ENCODE results near the gene ZFHX3. TPM values are rescaled to one million over a fixed set of nuclear protein-coding genes. Genes with fewer than 3 reads are reported as not detected.

ZFHX3 gene
- total RNA-seq, 1 experiment from 2014 or later: 2.0 TPM

DNA sequence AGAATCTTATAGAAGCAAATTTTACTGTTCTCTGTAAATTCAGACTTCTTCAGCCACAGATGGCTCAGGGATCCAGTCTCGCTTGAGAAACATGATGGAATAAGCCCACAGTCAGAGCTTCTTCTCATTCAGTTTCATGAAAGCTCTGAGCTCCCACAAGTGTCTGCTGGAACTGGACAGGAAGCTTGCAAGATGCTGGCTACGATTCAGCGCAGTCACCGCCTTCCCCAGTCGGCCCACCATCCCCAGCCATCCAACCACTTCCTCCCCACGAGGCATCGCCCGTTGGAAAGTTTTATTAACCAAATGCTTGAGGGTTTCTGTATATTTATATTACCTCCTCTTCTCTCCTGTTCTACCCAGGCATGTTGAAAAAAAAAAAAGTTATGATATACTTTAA lies 171.7 kb downstream of the ZFHX3 start:
- DNase-seq (ENCODE audit: low read depth): peak; percentile 91

DNA sequence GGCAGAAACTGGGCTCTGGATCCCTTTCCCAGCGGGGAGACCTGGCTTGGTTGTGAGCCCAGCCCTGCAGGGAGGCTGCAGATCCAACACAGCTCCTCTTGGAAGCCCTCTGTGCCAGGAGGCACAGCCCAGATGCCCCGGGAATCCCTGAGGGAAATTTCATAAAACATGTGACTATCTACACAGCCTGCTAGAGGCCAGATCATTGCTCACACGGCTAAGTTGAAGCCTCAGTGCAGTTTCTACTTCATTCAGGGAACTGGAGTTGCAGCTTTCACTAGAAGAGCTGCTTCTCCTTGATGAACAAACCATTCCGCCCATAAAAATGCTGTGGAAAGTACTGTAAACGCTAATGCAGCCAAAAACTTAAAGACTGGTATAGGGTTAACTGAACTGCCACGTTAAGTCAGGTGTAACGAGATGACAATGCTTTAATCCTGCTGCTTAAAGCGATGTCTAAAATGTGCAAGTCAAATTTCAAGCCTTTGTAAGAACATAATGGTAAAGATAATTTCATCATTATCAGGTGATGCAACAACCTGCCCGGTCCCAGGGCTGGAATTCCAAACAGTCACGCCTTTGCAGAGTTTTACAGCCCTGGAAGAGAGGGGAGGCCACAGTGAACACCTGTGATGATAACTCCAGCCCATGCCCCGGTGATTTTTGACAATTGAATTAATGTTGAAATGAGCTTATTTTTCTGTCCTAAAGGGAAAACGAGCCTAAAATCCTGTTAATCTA lies 172.5 kb downstream of the ZFHX3 start:
- DNase-seq (ENCODE audit: low read depth): no peak

DNA sequence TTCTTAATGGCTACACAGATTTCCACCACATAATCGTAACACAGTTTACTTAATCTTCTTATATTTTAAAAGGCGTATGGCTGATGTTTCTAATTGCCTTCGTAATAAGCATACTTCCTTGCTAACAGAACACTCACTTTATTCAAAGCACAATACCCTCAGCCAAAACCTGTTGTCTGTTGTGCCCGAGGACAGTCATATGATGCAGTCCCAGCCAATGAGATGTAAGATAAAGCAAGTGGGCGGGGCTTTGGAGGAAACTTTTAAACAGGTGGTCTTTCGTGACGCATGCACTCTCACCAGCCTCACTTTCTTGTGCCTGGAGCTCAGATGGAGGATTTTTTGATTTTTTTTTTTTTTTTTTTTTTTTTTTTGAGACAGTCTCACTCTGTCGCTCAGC lies 174.1 kb downstream of the ZFHX3 start:
- no peak for DNase-seq (ENCODE audit: low read depth)

DNA sequence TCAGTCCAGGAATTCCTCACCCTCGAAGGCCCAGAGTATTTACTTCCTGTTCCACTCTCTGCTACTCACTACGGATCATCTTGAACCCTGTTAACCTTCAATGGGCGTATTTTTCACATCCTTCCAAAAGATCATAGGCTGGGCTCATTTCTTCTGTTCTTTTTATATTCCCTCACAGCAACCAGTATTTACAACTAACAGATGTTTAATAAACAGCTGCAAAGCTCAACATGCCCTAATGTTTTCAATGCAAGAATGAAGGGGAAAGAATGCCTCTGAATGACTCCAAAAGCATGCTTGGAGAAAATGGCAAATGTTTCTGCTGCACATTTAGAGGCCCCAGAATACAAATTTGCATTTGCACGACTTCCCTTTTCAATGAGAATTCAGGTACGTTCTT lies 174.9 kb downstream of the ZFHX3 start:
- no peak for DNase-seq (ENCODE audit: low read depth)

DNA sequence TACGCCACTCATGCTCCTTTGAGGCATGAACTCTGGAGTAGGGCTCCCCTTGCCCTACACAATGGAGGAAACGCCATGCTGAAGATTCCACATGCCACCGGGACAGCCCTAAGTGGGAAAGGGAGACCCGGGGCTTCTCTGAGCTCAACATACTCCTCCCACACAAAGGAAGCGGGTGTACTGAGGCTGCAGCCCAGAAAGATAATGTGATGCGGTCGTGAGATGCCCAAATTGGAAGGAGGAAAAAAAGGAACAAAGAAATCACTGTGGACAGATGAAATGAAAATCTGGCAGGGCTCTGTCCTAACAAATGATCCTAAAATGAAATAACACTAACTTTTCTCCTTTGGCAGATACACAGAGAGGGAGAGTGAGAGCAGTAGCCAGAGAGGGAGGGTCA lies 182.1 kb downstream of the ZFHX3 start:
- no peak for DNase-seq (ENCODE audit: low read depth)

DNA sequence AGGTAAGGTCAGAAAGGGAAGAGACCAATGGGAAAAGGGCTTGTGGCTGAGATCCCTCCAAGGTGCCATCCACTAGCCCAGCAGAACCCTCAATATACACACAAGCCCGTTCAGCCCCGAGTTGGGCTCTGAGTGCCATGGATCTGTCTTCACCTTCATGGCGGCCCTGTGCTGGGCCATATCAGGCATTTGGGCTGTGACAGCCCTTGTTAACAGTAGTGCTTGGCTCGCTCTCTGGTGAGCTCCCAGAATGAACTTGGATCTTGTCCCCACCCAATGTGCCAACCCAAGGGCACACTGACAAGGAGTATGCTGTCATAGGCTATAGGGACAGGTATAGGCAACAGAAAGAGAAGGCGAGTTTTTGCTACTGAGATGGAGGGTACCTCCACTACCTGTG lies 182.7 kb downstream of the ZFHX3 start:
- no peak for DNase-seq (ENCODE audit: low read depth)

DNA sequence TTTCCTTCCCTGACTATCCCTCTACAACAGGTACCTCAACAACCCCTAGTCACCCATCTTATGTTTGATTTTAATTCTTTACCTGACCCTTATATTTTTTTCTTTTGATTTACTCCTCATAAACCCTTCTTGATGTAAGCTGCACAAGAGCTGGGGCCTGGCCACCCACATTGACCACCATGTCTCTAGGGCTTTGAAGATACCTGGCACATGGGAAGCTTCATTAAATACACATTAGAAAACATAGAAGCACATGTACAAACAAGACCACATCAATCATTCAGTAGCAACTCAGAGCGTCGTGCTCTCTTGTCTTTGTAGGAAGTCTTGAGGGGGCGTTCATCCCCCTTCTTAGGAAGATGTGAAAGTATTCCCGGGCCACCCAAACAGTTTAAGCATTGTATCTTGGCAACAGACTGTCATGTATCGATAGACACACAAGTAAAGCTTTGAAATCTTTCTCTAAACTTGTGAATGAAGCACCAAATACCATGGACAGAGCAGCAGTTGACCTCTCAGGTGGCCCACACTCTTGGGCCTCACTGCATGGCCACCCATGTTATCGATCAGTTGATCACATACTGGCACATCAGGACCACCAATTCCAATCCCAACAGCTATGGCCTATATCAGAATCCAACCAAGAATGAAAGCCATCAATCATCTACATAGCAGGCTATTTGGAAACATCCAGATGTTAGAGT lies 183.6 kb downstream of the ZFHX3 start:
- no peak for DNase-seq (ENCODE audit: low read depth)

DNA sequence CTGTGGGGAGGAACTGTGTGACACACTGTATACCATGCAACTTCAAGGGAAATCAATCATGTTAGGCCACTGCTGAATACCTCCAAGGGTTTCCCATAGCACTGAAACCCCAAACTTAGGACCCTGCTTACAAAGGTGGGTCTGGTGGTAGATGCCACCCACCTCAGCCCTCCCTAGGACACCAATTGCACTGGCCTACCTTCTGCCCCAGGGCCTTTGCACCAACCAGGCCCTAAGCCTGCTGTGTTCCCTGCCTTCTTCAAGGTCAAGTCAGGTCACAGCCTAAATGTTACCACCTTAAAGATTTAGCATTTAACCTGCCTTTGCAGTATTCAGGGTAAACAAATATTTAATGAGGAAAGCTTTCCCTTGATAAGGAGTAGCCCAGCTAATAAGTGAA lies 185.8 kb downstream of the ZFHX3 start:
- DNase-seq (ENCODE audit: low read depth): no peak

DNA sequence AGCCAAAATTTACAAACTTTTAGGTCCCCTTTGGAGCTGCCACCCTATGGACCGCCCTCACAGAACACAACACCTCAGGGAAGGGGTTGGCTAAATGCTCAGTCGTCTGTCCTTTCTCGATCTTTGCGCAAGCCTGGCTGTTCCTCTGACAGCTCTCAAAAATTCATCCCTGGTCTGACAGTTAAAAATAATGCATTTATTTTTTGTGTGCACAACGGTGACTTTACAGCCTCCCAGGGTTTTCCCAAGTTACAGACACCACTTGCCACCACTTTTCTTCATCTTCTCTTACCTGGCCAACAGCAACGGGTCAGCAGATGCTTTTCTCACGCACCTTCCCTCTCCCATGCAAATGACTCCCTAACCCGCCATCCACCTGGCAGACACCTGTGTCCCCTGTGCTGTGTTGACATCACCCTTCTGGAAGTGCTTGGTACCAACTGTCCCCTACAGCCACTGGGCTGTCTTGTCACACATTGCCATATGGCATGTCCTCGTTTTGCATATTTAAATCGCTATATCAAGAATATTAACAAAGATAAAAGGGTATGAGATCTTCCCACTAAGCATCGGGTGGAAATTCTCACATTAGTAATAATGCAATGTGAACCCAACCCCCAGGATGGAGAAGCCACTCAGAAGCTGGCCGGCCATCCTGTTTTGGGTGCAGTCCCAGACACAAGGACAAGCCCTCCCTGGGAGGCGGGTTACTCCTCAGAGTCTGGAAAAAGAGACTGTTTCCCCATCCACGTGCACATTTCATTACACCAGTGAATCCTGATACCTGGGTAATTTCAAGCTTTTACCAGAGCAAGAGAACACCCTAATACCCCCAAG lies 187.0 kb downstream of the ZFHX3 start:
- no peak for DNase-seq (ENCODE audit: low read depth)

DNA sequence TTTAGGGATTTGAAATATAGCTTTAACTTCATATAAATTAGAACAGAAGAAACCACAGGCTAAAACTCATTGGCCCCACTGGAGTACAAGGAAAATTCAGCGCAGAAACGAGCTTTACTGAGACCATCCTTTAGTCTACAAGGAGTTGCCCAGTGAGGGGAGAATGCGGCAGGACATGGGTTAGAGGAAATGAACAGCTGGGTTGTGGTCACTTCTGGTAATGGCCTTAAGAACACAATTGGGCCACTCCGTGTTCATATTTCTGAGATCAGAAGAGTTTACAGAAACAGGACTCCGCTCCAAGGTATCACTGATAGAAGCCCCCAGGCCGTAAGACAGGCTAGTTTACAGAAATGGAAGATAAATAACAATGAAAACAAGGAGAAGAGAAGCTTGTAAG lies 188.3 kb downstream of the ZFHX3 start:
- no peak for DNase-seq (ENCODE audit: low read depth)

DNA sequence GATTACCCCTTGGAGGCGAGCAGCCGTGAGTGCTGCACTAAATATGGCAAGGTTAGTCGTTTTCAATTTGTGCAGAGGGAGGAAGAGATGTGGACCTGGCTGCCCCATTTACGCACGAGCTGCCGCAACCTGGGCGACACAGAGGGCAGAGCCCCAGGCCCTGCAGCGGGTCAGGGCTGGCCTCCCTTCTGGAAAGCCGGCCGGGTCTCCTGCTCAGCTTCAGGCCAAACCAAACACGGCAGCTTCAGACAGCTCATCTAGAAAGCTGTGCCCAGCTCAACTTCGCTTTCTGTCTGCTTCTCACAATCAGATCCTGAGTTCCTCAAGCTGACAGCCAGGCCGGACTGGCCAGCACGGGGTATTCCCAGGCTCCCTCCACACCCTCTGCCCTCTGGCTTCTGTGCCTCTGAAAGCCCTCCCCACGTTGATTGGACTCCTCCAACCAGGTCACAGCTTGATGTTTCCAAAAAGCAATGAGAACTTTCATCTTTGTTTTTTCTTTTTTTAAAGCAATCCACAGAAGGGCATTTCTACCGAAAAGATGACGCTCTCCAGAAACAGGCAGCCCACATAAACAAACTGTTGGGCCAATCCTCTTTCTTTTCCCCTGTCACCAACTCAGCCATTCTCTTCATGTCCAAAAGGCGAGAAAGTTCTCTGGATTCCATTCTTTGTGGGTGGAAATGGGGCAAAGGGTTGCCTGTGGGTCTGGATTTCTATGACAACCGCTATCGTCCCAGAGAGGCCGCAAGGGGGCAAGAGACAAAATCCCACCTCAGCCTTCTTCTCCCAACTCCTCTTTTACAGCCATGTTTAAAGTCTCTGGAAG lies 189.0 kb downstream of the ZFHX3 start:
- DNase-seq (ENCODE audit: low read depth): no peak

DNA sequence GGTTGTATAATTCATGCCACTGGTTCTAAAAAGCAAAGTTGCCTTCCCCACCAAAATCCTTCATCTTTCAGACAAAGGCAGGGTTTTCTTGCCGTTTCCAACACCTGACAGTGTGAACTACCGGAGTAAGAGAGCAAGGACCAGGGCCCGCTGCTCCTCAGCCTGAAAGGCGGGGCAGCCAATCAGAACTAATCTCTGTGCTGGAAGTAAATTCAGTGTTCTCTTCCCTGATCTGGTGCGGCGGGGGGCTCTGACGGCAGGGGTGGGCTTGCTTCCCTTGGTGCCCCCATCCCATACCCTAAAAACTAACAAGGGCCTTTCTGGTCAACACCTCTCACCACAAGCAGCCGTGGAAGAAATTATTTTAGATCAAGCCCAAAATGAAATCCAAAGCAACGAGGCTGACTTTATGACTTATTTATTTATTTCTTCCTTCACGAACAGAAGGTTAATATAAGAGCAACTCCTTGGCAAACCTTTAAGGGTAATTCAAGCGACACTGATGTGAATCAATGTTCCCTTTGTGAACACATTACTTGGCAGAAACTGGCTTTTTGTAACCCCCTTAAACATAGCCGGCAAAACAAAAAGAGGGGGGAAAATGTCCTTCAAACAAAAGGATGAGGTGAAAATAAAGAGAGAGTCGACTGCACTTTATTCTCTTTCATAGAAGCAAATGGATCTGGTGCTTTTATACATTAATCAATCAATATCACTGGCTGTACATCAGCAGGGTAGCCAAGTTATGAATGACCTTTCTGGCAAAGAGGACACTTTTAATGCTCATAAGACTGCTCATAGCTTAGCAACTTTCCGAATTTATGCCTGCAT lies 189.9 kb downstream of the ZFHX3 start:
- no peak for DNase-seq (ENCODE audit: low read depth)

DNA sequence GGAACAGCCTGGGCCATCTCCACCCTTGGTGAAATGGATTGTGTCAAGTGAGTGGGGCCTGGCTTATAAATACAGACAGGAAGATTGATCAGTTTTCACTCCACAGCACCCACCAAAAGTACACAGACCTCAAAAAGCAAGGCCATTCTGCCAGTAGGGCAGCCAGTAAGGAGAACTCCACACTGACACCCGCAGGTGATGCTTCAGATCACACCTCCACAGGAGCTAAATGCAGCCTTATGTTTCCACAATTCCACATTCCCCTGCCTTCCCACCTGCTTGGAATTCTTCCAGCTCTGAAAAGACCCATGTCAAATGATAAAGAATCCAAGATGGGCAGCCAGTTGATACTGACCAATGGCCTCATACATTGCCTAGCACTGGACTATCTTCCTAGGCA lies 191.1 kb downstream of the ZFHX3 start:
- no peak for DNase-seq (ENCODE audit: low read depth)

DNA sequence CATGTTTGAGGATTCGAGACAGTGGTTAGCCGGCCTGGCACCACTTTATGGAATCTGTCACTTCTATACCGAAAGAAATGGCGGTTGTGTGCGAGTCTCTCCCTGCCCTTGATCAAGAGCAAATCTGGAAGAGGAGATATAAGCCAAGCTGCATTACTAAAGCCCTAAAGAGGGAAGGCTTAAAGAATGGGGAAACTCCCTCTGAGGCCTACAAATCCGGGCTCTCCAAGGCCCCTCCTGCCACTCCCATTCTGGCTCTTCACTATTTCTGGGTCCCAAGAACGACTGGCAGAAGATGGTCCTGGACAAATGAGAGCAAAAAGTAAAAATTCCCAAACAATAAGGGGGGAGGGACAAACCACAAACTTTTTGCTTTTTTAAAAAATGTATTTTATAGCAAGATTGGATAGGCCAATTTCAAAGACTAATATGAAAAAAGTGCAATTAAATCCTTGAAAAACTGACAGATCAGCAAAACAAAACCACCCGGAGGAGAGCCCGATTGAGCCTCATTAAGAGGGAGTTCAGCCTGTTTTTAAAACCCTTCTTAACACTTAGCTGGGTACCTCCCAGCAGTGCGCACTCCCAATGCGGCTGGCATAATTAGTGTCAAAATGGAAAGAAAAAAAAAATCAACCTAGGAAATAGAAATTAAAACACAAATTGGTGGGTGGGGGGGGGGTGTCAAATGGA lies 193.5 kb downstream of the ZFHX3 start:
- DNase-seq (ENCODE audit: low read depth): no peak

DNA sequence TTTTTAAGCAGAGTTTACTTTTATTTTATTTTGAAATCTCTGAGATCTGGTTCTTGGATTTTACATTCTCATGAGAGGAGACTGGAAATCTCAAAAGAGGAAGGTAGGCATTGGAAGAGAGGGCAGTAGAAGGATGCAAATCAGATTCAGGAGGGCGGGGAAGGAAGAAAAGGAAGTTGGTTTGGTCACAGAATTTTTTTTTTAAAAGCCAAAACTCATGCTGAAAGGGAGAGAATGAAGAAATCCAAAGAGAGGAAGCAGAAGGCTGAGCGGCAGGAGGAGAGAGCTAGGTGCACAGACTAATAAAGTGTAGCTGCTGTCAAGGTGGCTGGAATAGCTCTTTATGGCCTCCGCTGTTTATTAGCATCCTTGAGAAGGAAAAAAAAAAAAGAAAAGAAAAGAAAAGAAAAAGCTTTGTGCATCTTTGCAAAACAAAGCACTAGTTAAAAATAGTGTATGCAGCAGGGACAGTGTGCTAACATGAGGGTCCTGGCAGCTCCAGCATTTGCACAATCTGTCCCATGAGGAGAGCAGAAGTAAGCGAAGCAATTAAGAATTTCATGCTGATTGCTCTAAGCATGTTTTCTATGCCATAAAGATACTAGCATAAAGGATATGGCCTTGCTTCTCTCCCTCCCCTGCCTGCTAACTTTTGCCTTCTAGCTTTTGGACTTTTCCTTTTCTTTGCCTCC lies 194.2 kb downstream of the ZFHX3 start:
- no peak for DNase-seq (ENCODE audit: low read depth)

DNA sequence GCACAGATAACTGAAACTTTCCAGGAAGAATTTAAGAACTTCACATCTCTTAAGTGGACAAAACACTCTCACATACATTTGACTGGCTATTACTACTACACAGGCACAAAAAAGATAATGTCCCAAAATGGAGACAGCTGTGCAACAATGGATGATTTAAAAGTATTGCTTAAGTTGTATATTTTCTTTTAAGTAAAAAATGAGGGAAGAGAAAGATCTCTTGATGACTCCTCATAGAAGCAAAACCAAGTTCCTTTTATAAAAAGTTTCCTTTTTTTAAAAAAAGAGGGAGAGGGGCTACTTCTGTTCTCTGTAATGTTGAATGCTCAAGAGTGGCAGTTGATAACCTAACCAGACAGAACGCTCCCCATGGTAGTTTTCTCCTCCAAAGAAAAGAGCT lies 195.5 kb downstream of the ZFHX3 start:
- DNase-seq (ENCODE audit: low read depth): no peak

DNA sequence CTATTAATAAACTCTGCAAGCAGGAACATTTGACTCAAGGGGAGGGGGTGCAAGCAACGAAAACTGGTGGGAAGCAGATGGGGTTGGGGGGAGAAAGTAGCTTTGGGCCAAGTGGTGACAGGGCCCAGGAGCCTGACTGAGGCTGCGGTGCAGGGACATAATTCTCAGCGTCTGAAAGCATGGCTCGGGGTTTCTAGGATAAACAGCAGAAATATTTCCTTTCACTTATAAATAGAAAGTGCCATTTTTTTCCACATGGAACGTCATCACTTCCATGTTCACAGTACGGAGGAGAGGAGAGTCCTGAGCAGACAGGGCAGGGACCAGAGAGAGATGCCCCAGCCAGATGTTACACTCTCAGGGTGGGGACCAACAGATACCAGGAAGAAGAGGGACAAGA lies 197.1 kb downstream of the ZFHX3 start:
- no peak for DNase-seq (ENCODE audit: low read depth)

DNA sequence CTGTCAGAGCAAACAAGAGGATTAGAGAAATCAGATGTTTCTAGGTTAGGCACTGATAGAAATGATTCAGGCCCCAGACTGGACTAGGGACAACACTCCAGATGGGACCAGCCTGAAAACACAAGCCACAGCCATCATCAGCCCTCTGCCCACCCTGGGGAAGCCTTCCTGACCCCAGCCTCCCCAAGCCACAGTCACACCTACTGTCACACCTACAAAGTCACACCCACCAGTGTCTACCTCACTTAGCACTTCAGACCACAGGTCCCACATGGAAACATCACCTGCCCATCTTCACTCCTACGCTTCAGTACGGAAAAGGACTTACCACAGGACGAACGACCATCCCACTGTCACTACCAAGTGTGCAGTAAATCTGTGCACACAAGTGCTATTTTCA lies 197.9 kb downstream of the ZFHX3 start:
- DNase-seq (ENCODE audit: low read depth): no peak

DNA sequence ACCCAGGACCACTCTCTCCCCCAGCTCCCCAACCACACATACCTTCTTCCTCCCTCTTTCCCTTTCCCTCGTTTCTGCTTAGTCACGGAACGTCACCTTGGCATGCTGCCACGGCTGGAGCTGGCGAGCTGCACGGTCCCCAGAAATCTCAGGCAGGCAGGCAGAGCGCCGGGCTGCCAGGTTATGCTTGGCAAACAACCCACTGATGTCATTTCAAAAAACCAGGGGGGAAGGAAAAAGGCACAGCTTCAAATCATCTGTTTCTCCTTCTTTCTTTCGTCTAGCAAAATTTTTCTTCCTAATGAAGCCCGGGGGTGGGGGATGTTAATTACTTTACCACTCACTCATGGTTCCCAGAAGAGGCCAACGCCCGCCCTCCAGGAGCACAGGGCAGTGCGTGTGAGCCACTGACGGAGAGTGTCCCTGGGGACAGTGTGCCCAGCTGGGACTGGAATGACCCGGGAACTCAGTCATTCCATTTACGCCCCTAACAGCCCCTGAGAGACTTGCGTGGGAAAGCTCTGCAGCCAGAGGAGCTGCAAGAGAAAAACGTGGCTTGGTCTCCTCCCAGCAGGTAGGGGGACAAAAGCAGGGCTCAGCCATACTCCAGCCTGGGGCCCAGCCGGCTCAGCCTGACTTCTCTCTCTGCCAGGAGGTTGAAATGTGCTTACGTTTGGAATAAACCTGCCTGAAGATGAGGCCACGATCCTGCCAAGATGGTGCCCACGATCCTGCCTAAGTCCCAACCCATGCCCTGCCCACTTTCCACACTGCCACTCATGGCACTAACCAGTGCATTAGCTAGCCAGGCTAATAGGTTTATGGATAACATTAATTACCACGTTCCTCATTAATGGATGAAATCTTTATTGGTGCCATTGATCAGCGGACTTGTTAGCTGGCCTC lies 198.9 kb downstream of the ZFHX3 start:
- DNase-seq (ENCODE audit: low read depth): peak; percentile 95
